ENCODE results near the gene STEAP1B.

STEAP1B gene

GRCh38 chr7:22488643-22489462 is 11.1 kb downstream of the STEAP1B start:
- Histone ChIP-seq H3K27me3 (ENCODE audit: insufficient read depth, insufficient read length) (no peaks in the 10 kb centered on the region), H3K36me3 (ENCODE audit: insufficient read depth, insufficient read length, low read length) (peaks cover 18% of the 10 kb centered on the region), H3K9me3 (ENCODE audit: insufficient read depth, low read length) (no peaks in the 10 kb centered on the region), H3K9ac (ENCODE audit: insufficient read length, low read depth) (no peak overlapping the region), H3K4me3 (ENCODE audit: insufficient read length, low read depth) (no peak overlapping the region), H3K4me1 (ENCODE audit: insufficient read depth, insufficient read length) (no peaks in the 10 kb centered on the region)
- peak; percentile 86 for DNase-seq (ENCODE audit: low read depth, low spot score)
- no peak for TF ChIP-seq ZNF274 (IDR thresholded peaks at IDR 0.05; ENCODE audit: low read depth, low read length)
- TF ChIP-seq SUZ12 (IDR thresholded peaks at IDR 0.05; ENCODE audit: extremely low read depth, insufficient read depth, insufficient read length): no peak
- TF ChIP-seq YY1 (IDR thresholded peaks at IDR 0.05; ENCODE audit: insufficient read depth, insufficient read length): no peak

GRCh38 chr7:22487978-22488642 is 11.9 kb downstream of the STEAP1B start:
- no peak for TF ChIP-seq YY1 (IDR thresholded peaks at IDR 0.05; ENCODE audit: insufficient read depth, insufficient read length)
- no peak for TF ChIP-seq ZNF274 (IDR thresholded peaks at IDR 0.05; ENCODE audit: low read depth, low read length)
- TF ChIP-seq SUZ12 (IDR thresholded peaks at IDR 0.05; ENCODE audit: extremely low read depth, insufficient read depth, insufficient read length): no peak
- no peak overlapping the region for H3K9ac ChIP-seq (ENCODE audit: insufficient read length, low read depth)
- H3K36me3 ChIP-seq (ENCODE audit: insufficient read depth, insufficient read length, low read length): peaks cover 18% of the 10 kb centered on the region
- DNase-seq (ENCODE audit: low read depth, low spot score): no peak
- no peak overlapping the region for H3K4me3 ChIP-seq (ENCODE audit: insufficient read length, low read depth)
- H3K4me1 ChIP-seq (ENCODE audit: insufficient read depth, insufficient read length): no peaks in the 10 kb centered on the region
- no peaks in the 10 kb centered on the region for H3K27me3 ChIP-seq (ENCODE audit: insufficient read depth, insufficient read length)
- no peaks in the 10 kb centered on the region for H3K9me3 ChIP-seq (ENCODE audit: insufficient read depth, low read length)

- TF ChIP-seq ZNF274 (IDR thresholded peaks at IDR 0.05; ENCODE audit: low read depth, low read length) (no peak), YY1 (IDR thresholded peaks at IDR 0.05; ENCODE audit: insufficient read depth, insufficient read length) (no peak), SUZ12 (IDR thresholded peaks at IDR 0.05; ENCODE audit: extremely low read depth, insufficient read depth, insufficient read length) (no peak)
- Histone ChIP-seq H3K4me3 (ENCODE audit: insufficient read length, low read depth) (no peak overlapping the region), H3K27me3 (ENCODE audit: insufficient read depth, insufficient read length) (no peaks in the 10 kb centered on the region), H3K9ac (ENCODE audit: insufficient read length, low read depth) (no peak overlapping the region), H3K9me3 (ENCODE audit: insufficient read depth, low read length) (no peaks in the 10 kb centered on the region), H3K4me1 (ENCODE audit: insufficient read depth, insufficient read length) (no peaks in the 10 kb centered on the region), H3K36me3 (ENCODE audit: insufficient read depth, insufficient read length, low read length) (peaks cover 15% of the 10 kb centered on the region)
- DNase-seq (ENCODE audit: low read depth, low spot score): no peak
Measured at GRCh38 chr7:22486597-22486996, 13.4 kb downstream of the STEAP1B start.

- H3K9me3 ChIP-seq (ENCODE audit: insufficient read depth, low read length): no peaks in the 10 kb centered on the region
- no peak overlapping the region for H3K9ac ChIP-seq (ENCODE audit: insufficient read length, low read depth)
- H3K4me3 ChIP-seq (ENCODE audit: insufficient read length, low read depth): no peak overlapping the region
- H3K27me3 ChIP-seq (ENCODE audit: insufficient read depth, insufficient read length): no peaks in the 10 kb centered on the region
- no peak for TF ChIP-seq ZNF274 (IDR thresholded peaks at IDR 0.05; ENCODE audit: low read depth, low read length)
- TF ChIP-seq YY1 (IDR thresholded peaks at IDR 0.05; ENCODE audit: insufficient read depth, insufficient read length): no peak
- TF ChIP-seq SUZ12 (IDR thresholded peaks at IDR 0.05; ENCODE audit: extremely low read depth, insufficient read depth, insufficient read length): no peak
- H3K4me1 ChIP-seq (ENCODE audit: insufficient read depth, insufficient read length): no peaks in the 10 kb centered on the region
- H3K36me3 ChIP-seq (ENCODE audit: insufficient read depth, insufficient read length, low read length): peaks cover 20% of the 10 kb centered on the region
- no peak for DNase-seq (ENCODE audit: low read depth, low spot score)
Measured at GRCh38 chr7:22485189-22485588, 14.8 kb downstream of the STEAP1B start.

- Histone ChIP-seq H3K9me3 (ENCODE audit: insufficient read depth, low read length) (no peaks in the 10 kb centered on the region), H3K9ac (ENCODE audit: insufficient read length, low read depth) (no peak overlapping the region), H3K4me1 (ENCODE audit: insufficient read depth, insufficient read length) (no peaks in the 10 kb centered on the region), H3K36me3 (ENCODE audit: insufficient read depth, insufficient read length, low read length) (peaks cover 10% of the 10 kb centered on the region), H3K27me3 (ENCODE audit: insufficient read depth, insufficient read length) (no peaks in the 10 kb centered on the region), H3K4me3 (ENCODE audit: insufficient read length, low read depth) (no peak overlapping the region)
- DNase-seq (ENCODE audit: low read depth, low spot score): no peak
- no peak for TF ChIP-seq YY1 (IDR thresholded peaks at IDR 0.05; ENCODE audit: insufficient read depth, insufficient read length)
- TF ChIP-seq ZNF274 (IDR thresholded peaks at IDR 0.05; ENCODE audit: low read depth, low read length): no peak
- no peak for TF ChIP-seq SUZ12 (IDR thresholded peaks at IDR 0.05; ENCODE audit: extremely low read depth, insufficient read depth, insufficient read length)
Measured at GRCh38 chr7:22482503-22482902, 17.5 kb downstream of the STEAP1B start.

GRCh38 chr7:22481726-22482125 is 18.3 kb downstream of the STEAP1B start:
- peaks cover 10% of the 10 kb centered on the region for H3K36me3 ChIP-seq (ENCODE audit: insufficient read depth, insufficient read length, low read length)
- H3K4me1 ChIP-seq (ENCODE audit: insufficient read depth, insufficient read length): no peaks in the 10 kb centered on the region
- no peak for DNase-seq (ENCODE audit: low read depth, low spot score)
- H3K9me3 ChIP-seq (ENCODE audit: insufficient read depth, low read length): no peaks in the 10 kb centered on the region
- H3K27me3 ChIP-seq (ENCODE audit: insufficient read depth, insufficient read length): no peaks in the 10 kb centered on the region
- TF ChIP-seq YY1 (IDR thresholded peaks at IDR 0.05; ENCODE audit: insufficient read depth, insufficient read length): no peak
- no peak for TF ChIP-seq ZNF274 (IDR thresholded peaks at IDR 0.05; ENCODE audit: low read depth, low read length)
- no peak for TF ChIP-seq SUZ12 (IDR thresholded peaks at IDR 0.05; ENCODE audit: extremely low read depth, insufficient read depth, insufficient read length)
- no peak overlapping the region for H3K4me3 ChIP-seq (ENCODE audit: insufficient read length, low read depth)
- H3K9ac ChIP-seq (ENCODE audit: insufficient read length, low read depth): no peak overlapping the region

GRCh38 chr7:22480523-22481075 is 19.4 kb downstream of the STEAP1B start:
- Histone ChIP-seq H3K4me1 (ENCODE audit: insufficient read depth, insufficient read length) (no peaks in the 10 kb centered on the region), H3K27me3 (ENCODE audit: insufficient read depth, insufficient read length) (no peaks in the 10 kb centered on the region), H3K9me3 (ENCODE audit: insufficient read depth, low read length) (no peaks in the 10 kb centered on the region), H3K4me3 (ENCODE audit: insufficient read length, low read depth) (no peak overlapping the region), H3K36me3 (ENCODE audit: insufficient read depth, insufficient read length, low read length) (peaks cover 13% of the 10 kb centered on the region), H3K9ac (ENCODE audit: insufficient read length, low read depth) (no peak overlapping the region)
- TF ChIP-seq SUZ12 (IDR thresholded peaks at IDR 0.05; ENCODE audit: extremely low read depth, insufficient read depth, insufficient read length) (no peak), ZNF274 (IDR thresholded peaks at IDR 0.05; ENCODE audit: low read depth, low read length) (no peak), YY1 (IDR thresholded peaks at IDR 0.05; ENCODE audit: insufficient read depth, insufficient read length) (no peak)
- no peak for DNase-seq (ENCODE audit: low read depth, low spot score)
